Measurements from ENCODE around the gene ZCCHC24. TPM values are rescaled to one million over a fixed set of nuclear protein-coding genes. Genes with fewer than 3 reads are reported as not detected.

The ZCCHC24 gene
- total and polyA plus RNA-seq, 12 donors: 5.8 to 49.0 (median 24.8) TPM

DNA sequence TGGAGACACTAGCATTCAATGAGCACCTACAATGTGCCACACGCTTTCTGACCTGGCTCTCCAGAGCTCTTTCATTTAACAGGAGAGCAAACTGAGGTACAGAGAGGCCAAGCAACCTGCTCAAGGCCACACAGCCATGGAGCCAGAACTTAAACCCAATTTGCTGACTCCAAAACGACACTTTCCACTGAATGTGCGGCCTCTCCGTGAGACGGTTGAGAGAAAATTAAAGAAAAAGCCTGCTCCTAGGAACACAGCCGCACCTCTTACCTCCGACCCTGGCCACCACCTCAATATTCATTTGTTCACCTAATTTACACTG lies 42.8 kb downstream of the ZCCHC24 start:
- Histone ChIP-seq H3K27ac (peak overlapping the region in 3 of 5 donors; percentile 34 to 88 (median 74)), H3K4me3 (no peak overlapping the region), H3K9me3 (replicated peaks in 1 of 3) (no peaks in the 10 kb centered on the region), H3K4me1 (replicated peaks in 1 of 2) (peaks cover 36 to 96% of the 10 kb centered on the region in 2 donors), H3K27me3 (no peaks in the 10 kb centered on the region), H3K36me3 (replicated peaks in 1 of 2) (no peaks in the 10 kb centered on the region)
- no peak for DNase-seq
- TF ChIP-seq POLR2A (IDR thresholded peaks at IDR 0.05): no peak
- TF ChIP-seq, protein P1, sequence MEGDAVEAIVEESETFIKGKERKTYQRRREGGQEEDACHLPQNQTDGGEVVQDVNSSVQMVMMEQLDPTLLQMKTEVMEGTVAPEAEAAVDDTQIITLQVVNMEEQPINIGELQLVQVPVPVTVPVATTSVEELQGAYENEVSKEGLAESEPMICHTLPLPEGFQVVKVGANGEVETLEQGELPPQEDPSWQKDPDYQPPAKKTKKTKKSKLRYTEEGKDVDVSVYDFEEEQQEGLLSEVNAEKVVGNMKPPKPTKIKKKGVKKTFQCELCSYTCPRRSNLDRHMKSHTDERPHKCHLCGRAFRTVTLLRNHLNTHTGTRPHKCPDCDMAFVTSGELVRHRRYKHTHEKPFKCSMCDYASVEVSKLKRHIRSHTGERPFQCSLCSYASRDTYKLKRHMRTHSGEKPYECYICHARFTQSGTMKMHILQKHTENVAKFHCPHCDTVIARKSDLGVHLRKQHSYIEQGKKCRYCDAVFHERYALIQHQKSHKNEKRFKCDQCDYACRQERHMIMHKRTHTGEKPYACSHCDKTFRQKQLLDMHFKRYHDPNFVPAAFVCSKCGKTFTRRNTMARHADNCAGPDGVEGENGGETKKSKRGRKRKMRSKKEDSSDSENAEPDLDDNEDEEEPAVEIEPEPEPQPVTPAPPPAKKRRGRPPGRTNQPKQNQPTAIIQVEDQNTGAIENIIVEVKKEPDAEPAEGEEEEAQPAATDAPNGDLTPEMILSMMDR (IDR thresholded peaks at IDR 0.05): no peak
- 95 to 98% (median 96%) methylated on average over 7 of the region's 7 CpGs for WGBS, 4 donors
- intact Hi-C loops (cut with DNase I): loop anchor here in 1 of 2 donors (5.0 kb wide), 1 partner anchor 40 kb away; no protein-coding TSS in a partner anchor

GRCh38 chr10:79401015-79401921 lies 44.2 kb downstream of the ZCCHC24 start:
- peak overlapping the region in 4 of 5 donors; percentile 34 to 88 (median 56) for H3K27ac ChIP-seq
- peak in 6 of 7 donors; percentile 46 to 74 (median 57) for DNase-seq
- H3K4me3 ChIP-seq: no peak overlapping the region
- intact Hi-C loops (cut with DNase I): loop anchor here in 1 of 2 donors (5.0 kb wide), 1 partner anchor 41 kb away; no protein-coding TSS in a partner anchor
- TF ChIP-seq, protein P1 (IDR thresholded peaks at IDR 0.05): no peak
- peak in 1 of 2 donors; percentile 10 for TF ChIP-seq POLR2A (IDR thresholded peaks at IDR 0.05)
- no peaks in the 10 kb centered on the region for H3K36me3 ChIP-seq (replicated peaks in 1 of 2)
- H3K9me3 ChIP-seq (replicated peaks in 1 of 3): no peaks in the 10 kb centered on the region
- no peaks in the 10 kb centered on the region for H3K27me3 ChIP-seq
- 33 to 78% (median 70%) methylated on average over 4 to 23 of the region's 23 CpGs for WGBS, 4 donors
- peaks cover 32 to 93% of the 10 kb centered on the region in 2 donors for H3K4me1 ChIP-seq (replicated peaks in 1 of 2)

DNA sequence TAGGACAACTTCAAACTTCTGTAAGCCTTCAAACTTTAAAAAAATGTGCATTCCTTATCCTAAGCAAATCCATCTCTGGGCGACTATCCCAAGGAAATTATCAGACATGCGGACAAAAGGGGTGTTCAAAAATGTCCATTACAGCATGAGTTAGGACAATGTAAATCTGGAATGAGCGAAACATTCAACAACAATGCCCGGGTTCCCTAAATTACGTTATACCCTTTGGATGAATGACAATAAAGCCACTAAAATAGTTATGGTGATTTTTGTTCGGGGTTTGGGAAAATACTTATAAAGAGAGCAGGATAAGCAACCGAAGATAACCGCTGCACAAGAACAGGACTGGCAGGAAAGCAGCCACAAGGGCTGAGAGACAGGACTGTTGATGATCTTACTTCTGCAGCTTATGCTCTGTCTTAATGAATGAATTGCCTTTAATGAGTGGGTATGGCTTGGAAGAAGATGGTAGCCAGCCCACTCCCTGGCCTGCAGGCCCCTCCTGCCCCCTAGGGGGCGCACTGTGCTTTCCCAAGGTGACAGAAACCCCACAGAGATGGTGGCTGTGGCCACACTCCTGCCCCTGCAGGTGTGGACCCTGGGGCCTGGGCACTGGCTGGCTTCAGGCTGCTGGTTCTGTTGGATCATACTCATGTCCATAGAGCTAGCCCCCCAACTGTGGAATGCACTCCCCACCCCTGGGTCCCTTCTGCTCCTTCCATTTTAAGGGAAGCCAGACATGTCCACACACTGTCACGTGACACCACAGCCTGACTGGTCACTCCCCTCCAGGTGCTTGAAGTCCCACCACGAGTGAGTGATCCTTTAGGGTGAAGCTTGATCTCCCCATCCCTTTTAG lies 45.0 kb downstream of the ZCCHC24 start:
- 62 to 76% (median 72%) methylated on average over 11 of the region's 11 CpGs for WGBS, 4 donors

More for the DNA sequence above, 45.0 kb downstream of the ZCCHC24 start:
- peak overlapping the region in 2 of 5 donors; percentile 80 to 88 for H3K27ac ChIP-seq
- H3K36me3 ChIP-seq (replicated peaks in 1 of 2): no peaks in the 10 kb centered on the region
- peaks cover 23 to 84% of the 10 kb centered on the region in 2 donors for H3K4me1 ChIP-seq (replicated peaks in 1 of 2)
- no peaks in the 10 kb centered on the region for H3K27me3 ChIP-seq
- TF ChIP-seq, protein P1 (IDR thresholded peaks at IDR 0.05): peak; percentile 16 to 70 (median 58)
- no peak for TF ChIP-seq POLR2A (IDR thresholded peaks at IDR 0.05)
- intact Hi-C loops (cut with DNase I): loop anchor here in 1 of 2 donors (5.0 kb wide), 1 partner anchor 42 kb away; no protein-coding TSS in a partner anchor
- no peaks in the 10 kb centered on the region for H3K9me3 ChIP-seq (replicated peaks in 1 of 3)
- no peak overlapping the region for H3K4me3 ChIP-seq
- DNase-seq: peak in 3 of 7 donors; percentile 45 to 58 (median 58)
